ENCODE measurements around the gene CABP7.

Gene CABP7

GRCh38 chr22:29715240-29715639 is 4.6 kb upstream of the CABP7 start:
- no peak overlapping the region for H3K4me3 Mint-ChIP-seq
- no peaks in the 10 kb centered on the region for H3K9me3 Mint-ChIP-seq
- H3K27ac Mint-ChIP-seq: no peak overlapping the region
- H3K4me1 Mint-ChIP-seq: no peaks in the 10 kb centered on the region
- H3K36me3 Mint-ChIP-seq (ENCODE audit: low read depth): no peaks in the 10 kb centered on the region
- TF ChIP-seq CTCF (IDR thresholded peaks at IDR 0.05): no peak
- H3K27me3 Mint-ChIP-seq (ENCODE audit: low read depth, poor library complexity): peaks cover 75% of the 10 kb centered on the region
- DNase-seq: no peak

- H3K27me3 Mint-ChIP-seq (ENCODE audit: low read depth, poor library complexity): peaks cover 72% of the 10 kb centered on the region
- no peaks in the 10 kb centered on the region for H3K36me3 Mint-ChIP-seq (ENCODE audit: low read depth)
- no peaks in the 10 kb centered on the region for H3K4me1 Mint-ChIP-seq
- H3K4me3 Mint-ChIP-seq: no peak overlapping the region
- TF ChIP-seq CTCF (IDR thresholded peaks at IDR 0.05): no peak
- H3K9me3 Mint-ChIP-seq: no peaks in the 10 kb centered on the region
- H3K27ac Mint-ChIP-seq: no peak overlapping the region
- DNase-seq: no peak
Measured at GRCh38 chr22:29715705-29716104, 4.1 kb upstream of the CABP7 start.

- no peak overlapping the region for H3K27ac Mint-ChIP-seq
- H3K4me1 Mint-ChIP-seq: no peaks in the 10 kb centered on the region
- TF ChIP-seq CTCF (IDR thresholded peaks at IDR 0.05): no peak
- DNase-seq: peak; percentile 92
- no peak overlapping the region for H3K4me3 Mint-ChIP-seq
- H3K27me3 Mint-ChIP-seq (ENCODE audit: low read depth, poor library complexity): peaks cover 75% of the 10 kb centered on the region
- H3K36me3 Mint-ChIP-seq (ENCODE audit: low read depth): no peaks in the 10 kb centered on the region
- H3K9me3 Mint-ChIP-seq: no peaks in the 10 kb centered on the region
Measured at GRCh38 chr22:29716814-29717545, 2.8 kb upstream of the CABP7 start.

GRCh38 chr22:29717789-29718188 is 2.0 kb upstream of the CABP7 start:
- H3K9me3 Mint-ChIP-seq: no peaks in the 10 kb centered on the region
- TF ChIP-seq CTCF (IDR thresholded peaks at IDR 0.05): no peak
- no peak overlapping the region for H3K4me3 Mint-ChIP-seq
- H3K27ac Mint-ChIP-seq: no peak overlapping the region
- DNase-seq: no peak
- peaks cover 80% of the 10 kb centered on the region for H3K27me3 Mint-ChIP-seq (ENCODE audit: low read depth, poor library complexity)
- H3K4me1 Mint-ChIP-seq: no peaks in the 10 kb centered on the region
- H3K36me3 Mint-ChIP-seq (ENCODE audit: low read depth): no peaks in the 10 kb centered on the region

- TF ChIP-seq CTCF (IDR thresholded peaks at IDR 0.05): no peak
- H3K9me3 Mint-ChIP-seq: no peaks in the 10 kb centered on the region
- no peak overlapping the region for H3K27ac Mint-ChIP-seq
- H3K4me3 Mint-ChIP-seq: no peak overlapping the region
- no peaks in the 10 kb centered on the region for H3K4me1 Mint-ChIP-seq
- peaks cover 81% of the 10 kb centered on the region for H3K27me3 Mint-ChIP-seq (ENCODE audit: low read depth, poor library complexity)
- DNase-seq: no peak
- H3K36me3 Mint-ChIP-seq (ENCODE audit: low read depth): no peaks in the 10 kb centered on the region
Measured at GRCh38 chr22:29718949-29719898, 579 bp upstream of the CABP7 start.
